Measurements from ENCODE around the gene SEMA4C.

SEMA4C gene

GRCh38 chr2:96881349-96882195 is 11.7 kb upstream of the SEMA4C start:
- no peak for DNase-seq (ENCODE audit: low spot score)

DNA sequence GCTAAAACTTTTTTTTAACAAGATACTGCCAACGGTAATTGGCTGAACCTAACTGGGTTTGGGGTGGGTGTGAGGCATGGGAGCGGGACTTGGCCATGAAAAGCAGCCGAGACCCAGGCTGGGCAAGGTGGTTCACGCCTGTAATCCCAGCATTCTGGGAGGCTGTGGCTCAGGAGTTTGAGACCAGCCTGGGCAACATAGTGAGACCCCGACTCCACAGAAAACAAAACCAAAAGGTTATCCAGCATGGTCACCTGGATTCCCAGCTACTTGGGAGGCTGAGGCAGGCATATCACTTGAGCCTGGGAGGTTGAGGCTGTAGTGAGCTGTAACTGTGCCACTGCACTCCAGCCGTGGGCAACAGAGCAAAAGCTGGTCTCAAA is 11.0 kb upstream of the SEMA4C start:
- DNase-seq (ENCODE audit: low spot score), result no peak

DNA sequence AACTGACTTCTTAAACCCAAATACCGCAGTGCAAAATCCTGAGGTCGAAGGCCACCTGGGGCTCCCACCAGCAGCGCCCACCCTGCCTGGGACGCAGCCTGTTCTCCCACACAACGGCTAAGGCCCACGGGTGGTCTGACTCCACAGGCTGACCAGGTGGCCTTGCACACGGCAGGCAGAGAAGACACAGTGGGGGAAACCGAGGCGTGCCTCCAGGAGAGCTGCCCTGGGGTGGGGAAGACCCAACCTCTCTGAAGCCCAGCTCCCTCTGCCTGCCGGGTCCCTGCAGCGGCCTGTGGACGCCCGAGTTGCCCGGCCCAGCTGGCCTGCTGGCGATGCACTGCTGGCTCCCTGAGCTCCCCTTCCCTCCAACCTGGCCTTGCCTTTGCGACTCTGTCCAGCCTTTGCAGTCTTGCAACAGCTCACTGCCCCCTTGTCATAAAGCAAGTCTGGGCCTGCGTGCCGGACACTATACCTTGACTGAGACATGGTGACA is 9.7 kb upstream of the SEMA4C start:
- no peak for DNase-seq (ENCODE audit: low spot score)

- no peak for DNase-seq (ENCODE audit: low spot score)
Observed at GRCh38 chr2:96878796-96879544, 9.1 kb upstream of the SEMA4C start.

DNA sequence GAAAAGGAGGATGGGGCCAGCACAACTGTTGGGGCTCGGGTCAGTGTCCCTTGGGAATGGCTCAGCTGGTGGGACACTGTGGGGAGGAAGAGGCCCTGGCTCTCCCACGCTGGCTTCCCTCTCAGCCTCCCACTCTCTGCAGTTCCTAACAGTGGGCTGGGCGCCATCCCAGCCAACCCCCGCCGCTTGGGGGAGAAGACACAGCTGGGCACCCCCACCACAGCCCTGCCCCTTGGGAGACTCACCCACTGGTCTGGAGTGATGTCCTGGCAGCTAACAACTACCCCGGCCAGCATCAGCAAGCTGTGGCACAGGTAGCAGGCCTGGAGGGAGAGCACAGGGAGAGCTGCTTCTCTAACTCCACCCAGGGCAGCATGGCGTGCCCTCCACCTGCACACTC is 8.3 kb upstream of the SEMA4C start:
- DNase-seq (ENCODE audit: low spot score), result no peak

DNA sequence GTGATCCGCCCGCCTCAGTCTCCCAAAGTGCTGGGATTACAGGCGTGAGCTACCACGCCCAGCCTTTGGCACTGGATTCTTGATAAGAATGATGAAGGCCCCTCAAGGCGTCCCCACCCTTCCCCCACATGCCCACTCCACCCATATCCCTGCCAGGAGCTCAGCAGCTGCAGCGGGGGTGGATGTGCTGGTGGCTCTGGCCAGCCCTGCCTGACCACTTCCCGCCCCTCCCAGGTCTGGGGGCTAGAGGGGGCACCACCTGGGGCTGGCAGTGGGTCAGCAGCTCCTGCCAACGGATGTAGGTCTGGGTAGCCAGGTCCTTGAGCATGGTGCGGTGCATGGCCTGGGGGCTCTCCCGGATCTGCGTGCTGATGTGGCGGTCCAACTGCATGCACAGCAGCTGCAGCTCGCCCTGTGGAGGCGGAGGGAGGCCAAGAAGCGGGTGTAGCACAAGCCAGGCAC is 7.8 kb upstream of the SEMA4C start:
- no peak for DNase-seq (ENCODE audit: low spot score)

- DNase-seq (ENCODE audit: low spot score), result no peak
Observed at GRCh38 chr2:96877042-96877451, 7.2 kb upstream of the SEMA4C start.

GRCh38 chr2:96876269-96877041 is 6.6 kb upstream of the SEMA4C start:
- no peak for DNase-seq (ENCODE audit: low spot score)

GRCh38 chr2:96875498-96876268 is 5.8 kb upstream of the SEMA4C start:
- DNase-seq (ENCODE audit: low spot score), result no peak

DNA sequence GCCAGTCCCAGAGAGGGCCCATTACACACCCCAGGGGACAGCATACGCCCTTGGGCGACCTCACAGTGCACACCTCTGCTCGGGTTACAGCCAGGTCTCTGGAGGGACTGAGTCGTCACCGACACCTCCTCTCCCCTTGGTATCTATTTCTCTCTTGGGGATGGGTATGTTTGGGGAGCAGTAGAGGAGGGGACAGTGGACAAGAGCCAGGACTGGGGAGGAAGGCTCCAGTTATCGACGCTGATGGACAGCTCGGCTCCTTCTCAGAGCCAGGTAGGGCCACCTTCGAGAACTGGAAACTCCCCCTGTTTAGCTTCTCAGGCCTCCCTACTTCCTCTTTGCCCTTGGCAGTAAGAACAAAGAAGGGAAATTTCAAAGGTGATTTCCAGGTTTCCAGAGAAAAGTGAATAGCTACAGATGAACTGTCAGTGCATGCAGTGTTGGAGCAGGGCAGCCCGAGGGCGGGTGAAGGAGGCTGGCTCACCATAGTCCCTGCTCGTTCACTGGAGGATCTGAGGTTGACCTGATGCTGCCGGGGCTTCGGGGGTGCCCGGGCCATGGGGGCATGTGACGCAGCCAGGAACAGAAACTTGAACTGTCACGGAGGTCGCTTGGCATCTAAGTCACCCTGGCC is 4.4 kb upstream of the SEMA4C start:
- DNase-seq (ENCODE audit: low spot score), result no peak

DNA sequence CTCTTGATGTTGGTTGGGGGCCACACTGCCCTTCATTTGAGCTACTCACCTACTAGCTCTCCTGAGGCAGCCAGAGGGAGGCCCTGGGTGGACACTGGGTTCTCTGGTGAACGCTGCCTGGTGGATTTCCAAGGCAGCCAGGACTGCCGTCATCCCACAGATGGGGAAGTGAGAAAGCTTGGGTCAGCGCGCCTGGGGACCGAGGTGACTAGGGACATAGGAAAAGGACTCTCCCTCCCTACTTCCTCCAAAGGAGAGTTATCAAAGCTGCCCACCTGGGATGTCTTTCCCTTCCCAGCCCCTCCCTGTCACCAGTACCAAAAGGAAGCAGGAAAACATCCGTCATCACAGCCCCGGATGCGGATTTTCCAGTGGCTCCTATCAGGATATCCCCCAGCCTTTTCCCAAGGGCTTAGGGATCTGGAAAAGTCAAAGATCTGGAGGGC is 3.8 kb upstream of the SEMA4C start:
- DNase-seq (ENCODE audit: low spot score), result no peak

DNA sequence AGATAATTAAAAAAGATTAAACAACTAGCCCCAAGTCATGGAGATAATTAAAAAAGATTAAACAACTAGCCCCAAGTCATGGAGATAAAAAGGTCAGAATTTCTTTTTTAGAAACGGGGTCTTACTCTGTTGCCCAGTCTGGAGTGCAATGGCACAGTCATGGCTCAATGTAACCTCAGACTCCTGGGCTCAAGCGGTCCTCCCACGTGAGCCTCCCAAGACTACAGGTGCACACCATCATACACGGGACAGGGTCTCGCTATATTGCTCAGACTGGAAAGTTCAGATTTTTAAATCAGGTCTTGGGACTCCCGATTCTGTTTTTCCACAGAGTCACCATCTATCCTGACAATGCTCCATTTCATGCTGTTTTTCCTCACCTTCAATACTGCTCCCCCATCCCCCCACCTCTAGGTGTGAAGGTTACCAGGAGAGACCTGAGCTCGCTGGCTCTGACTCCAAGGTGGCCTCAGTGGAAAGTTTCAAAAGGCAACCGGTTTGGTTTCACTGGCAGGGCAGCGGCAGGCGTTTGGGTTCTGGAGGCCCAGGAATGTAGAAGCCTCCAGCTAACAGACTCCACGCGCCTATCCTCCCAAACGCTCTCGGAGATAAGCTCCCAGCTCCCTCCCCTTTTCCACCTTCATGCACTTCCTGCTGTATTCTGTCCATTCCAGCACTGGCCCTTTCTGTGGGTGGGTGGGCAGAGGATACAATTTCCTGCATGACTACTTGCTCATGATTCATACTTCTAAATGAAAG is 2.9 kb upstream of the SEMA4C start:
- no peak for DNase-seq (ENCODE audit: low spot score)

DNA sequence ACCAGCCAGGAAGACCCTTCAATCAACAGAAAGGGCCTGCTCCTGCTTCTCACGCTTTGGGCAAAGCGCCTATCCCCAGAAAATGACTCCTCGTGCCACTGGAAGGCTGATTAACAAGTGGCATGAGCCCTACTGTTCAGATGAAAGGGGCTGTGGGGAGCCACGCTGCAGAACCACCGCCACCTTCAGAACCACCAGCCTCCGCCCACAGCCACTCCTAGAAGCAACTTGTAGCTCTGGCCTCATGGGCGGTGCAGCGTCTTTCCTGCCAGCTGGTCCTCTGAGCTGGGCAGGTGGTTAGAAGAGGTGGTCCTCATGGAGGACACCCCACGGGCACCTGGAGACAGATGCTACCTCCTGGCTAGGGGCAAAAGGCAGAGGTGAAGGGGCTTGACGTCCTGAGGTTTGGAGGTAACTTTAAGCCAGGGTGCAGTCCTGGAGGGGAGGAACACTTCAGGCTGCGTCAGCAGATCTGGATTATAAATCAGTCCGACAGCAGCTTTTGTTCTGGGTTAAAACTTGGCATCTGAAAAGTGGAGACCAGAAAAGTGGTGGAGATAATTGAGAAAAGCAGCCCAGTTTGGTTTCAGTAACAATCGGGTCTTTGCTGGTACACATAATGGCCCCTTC is 861 bp upstream of the SEMA4C start:
- no peak for DNase-seq (ENCODE audit: low spot score)

- peak; percentile 81 for DNase-seq (ENCODE audit: low spot score)
Observed at GRCh38 chr2:96869281-96869821, 529 bp downstream of the SEMA4C start.

DNA sequence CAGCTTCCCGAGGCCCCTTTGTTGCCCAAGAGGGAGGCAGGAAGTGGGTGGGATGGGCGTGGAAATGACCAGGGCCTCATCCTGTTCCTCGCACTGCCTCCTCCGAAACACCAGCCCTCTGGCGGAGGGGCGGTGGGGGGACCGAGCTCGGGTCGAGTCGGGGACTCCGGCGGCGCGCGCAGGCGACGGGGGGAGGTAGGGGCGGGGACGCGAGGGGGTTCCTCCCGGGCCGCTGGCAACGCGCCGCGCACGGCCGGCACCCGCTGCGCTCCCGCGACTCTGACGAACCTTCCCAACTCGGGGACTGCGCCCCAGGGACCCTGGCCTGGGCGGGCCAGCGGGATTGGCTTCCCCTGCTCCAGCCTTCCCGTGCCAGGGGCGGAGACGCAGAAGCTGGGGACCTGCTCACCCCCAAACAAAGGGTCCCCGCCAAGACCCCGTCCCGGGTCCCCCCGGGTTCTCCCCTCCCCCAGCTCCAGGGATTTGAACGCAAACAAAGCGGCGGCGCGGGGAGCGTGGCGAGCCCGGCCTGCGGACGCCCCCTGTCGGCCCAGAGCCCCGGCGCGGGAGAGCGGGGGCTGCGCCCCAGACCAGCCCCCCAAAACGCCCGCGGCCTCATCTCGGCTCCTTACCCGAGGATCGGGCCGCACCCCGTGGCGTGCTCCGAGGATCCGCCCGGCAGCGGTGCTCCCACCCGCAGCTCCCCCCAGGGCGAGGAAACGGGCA is 1.2 kb downstream of the SEMA4C start:
- DNase-seq (ENCODE audit: low spot score), result peak; percentile 90

- no peak for DNase-seq (ENCODE audit: low spot score)
Observed at GRCh38 chr2:96867756-96868554, 1.9 kb downstream of the SEMA4C start.

DNA sequence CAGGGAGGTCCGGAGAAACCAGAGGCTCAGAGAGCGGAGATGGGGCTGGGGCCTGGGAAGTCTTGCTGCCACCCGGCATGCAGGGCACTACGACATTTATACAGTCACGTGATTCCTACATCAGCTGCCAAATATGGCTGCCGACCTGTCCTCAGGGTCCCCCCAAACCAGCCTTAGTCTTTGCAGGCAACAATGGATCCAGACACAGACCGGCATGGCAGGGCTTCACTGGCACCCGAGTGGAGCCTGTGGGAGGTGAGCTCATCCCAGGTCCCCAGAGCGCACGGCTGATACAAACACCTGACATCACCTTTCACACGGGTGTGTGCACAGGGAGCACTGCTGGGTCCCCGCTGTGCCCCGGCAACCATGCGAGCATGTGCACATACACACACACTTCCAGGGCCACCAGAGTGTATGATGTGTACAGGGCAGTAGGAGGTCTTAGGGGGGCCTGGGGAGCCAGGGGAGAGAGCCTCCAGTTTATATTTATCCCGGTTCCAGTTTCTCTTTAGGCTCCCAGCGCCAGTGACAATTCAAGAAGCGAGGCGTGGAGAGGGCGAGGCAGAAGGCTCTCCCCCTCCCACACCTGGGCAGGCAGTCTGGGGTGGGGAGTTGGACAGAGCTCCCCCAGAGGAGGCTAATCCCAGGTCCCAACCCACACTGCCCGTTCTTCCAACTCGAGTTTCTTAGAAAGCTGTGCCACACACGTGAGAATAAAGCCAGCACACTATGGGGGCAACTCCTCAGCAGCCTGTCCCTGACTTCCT is 2.7 kb downstream of the SEMA4C start:
- DNase-seq (ENCODE audit: low spot score), result no peak

All from iPS-NIHi11 (cell line).